Tibial artery (tissue), 4 donors: Measurements from ENCODE around the gene CORO1C.

ENCODE experiments used
- DNase-seq, 2 donors: peaks; one replicate each; pipeline ENCODE4 v3.0.0-alpha.2; 2019
- H3K27ac ChIP-seq, 2 donors: fragments of 200-600 bp; sonication (generic) in 1 of 2; 1 replicate in 1 of 2; 2 replicates in 1 of 2; pipeline ENCODE4 v1.5.1; 2018 to 2019; ENCODE audit warnings: mild to moderate bottlenecking in 1 of 2
- H3K27me3 ChIP-seq, 2 donors: fragments of 200-600 bp; sonication (generic) in 1 of 2; one replicate each; pipeline versions ENCODE4 v1.5.1 to v1.6.0; 2016 to 2019
- H3K36me3 ChIP-seq, 3 donors: fragments of 200-600 bp; sonication (generic) in 2 of 3; one replicate each; pipeline ENCODE4 v1.5.1; 2016 to 2019; ENCODE audit warnings: mild to moderate bottlenecking in 2 of 3
- H3K4me1 ChIP-seq, 4 donors: fragments of 200-600 bp; sonication (generic) in 2 of 4; 1 replicate in 3 of 4; 2 replicates in 1 of 4; pipeline ENCODE4 v1.5.1; 2016 to 2019
- H3K4me3 ChIP-seq, 2 donors: fragments of 200-600 bp; sonication (generic) in 1 of 2; 1 replicate in 1 of 2; 2 replicates in 1 of 2; pipeline ENCODE4 v1.5.1; 2018 to 2019; ENCODE audit warnings: mild to moderate bottlenecking in 2 of 2
- H3K9me3 ChIP-seq, 3 donors: fragments of 200-600 bp; sonication (generic) in 1 of 3; one replicate each; pipeline ENCODE4 v1.5.1; 2016 to 2019
- intact Hi-C: fragments of 100-400 bp; cut with DNase I; formaldehyde crosslinking; loops from one replicate; pipeline ENCODE4 v1.15.0; 2023; ENCODE audit warnings: low total_unique reads
- TF ChIP-seq, protein P1 (sequence below), 2 experiments: fragments of 200-600 bp in 1 of 2; fragments of 450-650 bp in 1 of 2; IDR thresholded peaks; one replicate each; pipeline ENCODE4 v1.5.1; 2017 to 2019; ENCODE audit warnings: antibody characterized with exemption in 2 of 2, mild to moderate bottlenecking in 1 of 2, moderate library complexity in 1 of 2

The CORO1C gene

DNA sequence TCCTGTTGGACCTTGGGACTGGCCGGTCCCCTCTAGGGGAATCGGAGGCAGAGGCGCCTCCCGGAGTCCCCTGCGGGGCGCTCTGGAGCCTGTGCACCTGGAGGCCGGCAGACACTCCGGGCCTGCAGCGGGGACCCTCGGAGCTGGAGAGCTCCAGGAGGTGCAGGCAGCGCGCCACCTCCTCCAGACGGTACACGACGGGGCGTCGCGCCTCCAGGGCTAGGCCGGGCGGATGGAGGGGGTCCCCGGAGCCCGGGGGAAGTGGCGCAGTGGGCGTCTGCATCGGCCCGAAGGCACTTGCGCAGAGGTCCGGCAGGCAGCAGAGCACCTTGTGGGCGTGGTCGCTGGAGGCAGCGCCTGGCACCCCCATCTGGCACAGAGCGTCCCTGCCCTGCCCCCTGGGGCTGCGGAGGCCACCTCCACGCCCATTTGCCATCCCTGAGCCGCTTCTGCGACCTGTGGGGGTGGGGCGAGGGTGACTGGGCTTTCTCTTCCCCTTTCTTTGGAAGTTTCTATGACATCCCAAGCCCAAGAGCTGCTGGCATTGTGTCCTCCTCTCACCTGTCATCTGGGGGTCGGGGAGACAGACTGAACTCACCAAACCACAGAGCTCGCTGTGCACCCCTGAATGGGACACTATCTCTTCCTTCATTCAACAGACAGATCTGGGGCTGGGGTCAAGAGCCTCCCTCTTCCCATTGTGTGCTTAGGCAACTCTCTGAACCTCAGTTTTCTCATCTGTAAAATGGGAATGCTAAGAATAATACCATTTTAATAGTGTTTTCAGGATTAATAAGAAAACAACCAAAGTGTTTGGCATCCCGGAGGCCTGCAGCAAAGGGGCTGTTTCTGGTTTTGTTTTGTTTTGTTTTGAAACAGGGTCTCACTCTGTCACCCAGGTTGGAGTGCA, 37.5 kb upstream of the CORO1C start:
- Histone ChIP-seq H3K27me3 (no peaks in the 10 kb centered on the region), H3K4me1 (peaks cover 1 to 52% (median 35%) of the 10 kb centered on the region in 4 donors), H3K9me3 (no peaks in the 10 kb centered on the region), H3K36me3 (no peaks in the 10 kb centered on the region), H3K27ac (peak overlapping the region; percentile 41 to 45), H3K4me3 (peak overlapping the region; percentile 38 to 54)
- intact Hi-C loops = no loop called here
- TF ChIP-seq, protein P1, sequence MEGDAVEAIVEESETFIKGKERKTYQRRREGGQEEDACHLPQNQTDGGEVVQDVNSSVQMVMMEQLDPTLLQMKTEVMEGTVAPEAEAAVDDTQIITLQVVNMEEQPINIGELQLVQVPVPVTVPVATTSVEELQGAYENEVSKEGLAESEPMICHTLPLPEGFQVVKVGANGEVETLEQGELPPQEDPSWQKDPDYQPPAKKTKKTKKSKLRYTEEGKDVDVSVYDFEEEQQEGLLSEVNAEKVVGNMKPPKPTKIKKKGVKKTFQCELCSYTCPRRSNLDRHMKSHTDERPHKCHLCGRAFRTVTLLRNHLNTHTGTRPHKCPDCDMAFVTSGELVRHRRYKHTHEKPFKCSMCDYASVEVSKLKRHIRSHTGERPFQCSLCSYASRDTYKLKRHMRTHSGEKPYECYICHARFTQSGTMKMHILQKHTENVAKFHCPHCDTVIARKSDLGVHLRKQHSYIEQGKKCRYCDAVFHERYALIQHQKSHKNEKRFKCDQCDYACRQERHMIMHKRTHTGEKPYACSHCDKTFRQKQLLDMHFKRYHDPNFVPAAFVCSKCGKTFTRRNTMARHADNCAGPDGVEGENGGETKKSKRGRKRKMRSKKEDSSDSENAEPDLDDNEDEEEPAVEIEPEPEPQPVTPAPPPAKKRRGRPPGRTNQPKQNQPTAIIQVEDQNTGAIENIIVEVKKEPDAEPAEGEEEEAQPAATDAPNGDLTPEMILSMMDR (IDR thresholded peaks at IDR 0.05) = no peak
- peak in 1 of 2 donors; percentile 74 for DNase-seq

DNA sequence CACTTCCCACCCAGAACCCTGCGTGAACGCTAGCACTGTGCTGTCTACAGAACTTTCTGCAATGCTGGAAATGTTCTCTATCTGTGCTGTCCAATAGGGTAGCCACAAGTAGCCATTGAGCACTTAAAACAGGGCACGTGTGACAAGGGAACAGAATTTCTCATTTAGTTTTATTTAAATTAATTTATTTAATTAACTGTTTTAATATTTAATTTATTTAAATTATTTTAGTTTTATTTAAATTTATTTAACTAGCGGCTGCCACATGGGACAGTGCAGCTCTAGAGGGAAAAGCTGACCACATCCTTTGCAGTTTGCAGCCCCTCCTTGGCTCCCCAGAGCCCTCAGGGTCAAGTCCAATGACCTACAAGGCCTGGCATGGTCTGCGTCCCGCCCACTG, 35.0 kb upstream of the CORO1C start:
- TF ChIP-seq, protein P1 (IDR thresholded peaks at IDR 0.05) = no peak
- Histone ChIP-seq H3K4me1 (peaks cover 0 to 27% (median 13%) of the 10 kb centered on the region in 4 donors), H3K36me3 (no peaks in the 10 kb centered on the region), H3K4me3 (no peak overlapping the region), H3K27ac (no peak overlapping the region), H3K27me3 (no peaks in the 10 kb centered on the region), H3K9me3 (no peaks in the 10 kb centered on the region)
- no peak for DNase-seq
- intact Hi-C loops = no loop called here

DNA sequence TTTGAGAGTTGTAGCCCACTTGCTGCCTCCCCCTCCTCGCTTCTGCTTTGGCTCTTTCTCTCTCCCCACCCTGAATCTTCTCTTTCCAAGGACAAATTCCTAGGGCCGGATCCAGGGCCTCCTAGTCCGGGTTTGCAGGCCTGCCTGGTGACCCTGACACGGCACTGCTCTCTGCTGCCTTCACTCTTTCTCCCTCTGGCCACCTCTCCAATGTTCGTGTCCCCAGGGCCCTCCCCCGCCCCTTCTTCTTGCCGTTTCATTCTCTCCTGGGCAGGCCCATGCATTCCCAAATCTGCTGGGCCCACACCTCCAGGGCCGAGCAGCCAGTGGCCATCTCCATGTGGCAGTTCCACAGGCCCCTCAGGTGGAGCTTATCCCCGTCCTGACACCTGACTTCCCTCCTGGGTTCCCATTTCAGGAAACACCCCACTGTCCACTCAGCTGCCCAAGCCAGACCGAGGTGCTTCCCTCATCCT, 34.0 kb upstream of the CORO1C start:
- intact Hi-C loops = no loop called here
- Histone ChIP-seq H3K36me3 (no peaks in the 10 kb centered on the region), H3K9me3 (no peaks in the 10 kb centered on the region), H3K27ac (no peak overlapping the region), H3K4me1 (peaks cover 0 to 19% (median 12%) of the 10 kb centered on the region in 4 donors), H3K4me3 (no peak overlapping the region), H3K27me3 (no peaks in the 10 kb centered on the region)
- no peak for DNase-seq
- TF ChIP-seq, protein P1 (IDR thresholded peaks at IDR 0.05) = no peak

DNA sequence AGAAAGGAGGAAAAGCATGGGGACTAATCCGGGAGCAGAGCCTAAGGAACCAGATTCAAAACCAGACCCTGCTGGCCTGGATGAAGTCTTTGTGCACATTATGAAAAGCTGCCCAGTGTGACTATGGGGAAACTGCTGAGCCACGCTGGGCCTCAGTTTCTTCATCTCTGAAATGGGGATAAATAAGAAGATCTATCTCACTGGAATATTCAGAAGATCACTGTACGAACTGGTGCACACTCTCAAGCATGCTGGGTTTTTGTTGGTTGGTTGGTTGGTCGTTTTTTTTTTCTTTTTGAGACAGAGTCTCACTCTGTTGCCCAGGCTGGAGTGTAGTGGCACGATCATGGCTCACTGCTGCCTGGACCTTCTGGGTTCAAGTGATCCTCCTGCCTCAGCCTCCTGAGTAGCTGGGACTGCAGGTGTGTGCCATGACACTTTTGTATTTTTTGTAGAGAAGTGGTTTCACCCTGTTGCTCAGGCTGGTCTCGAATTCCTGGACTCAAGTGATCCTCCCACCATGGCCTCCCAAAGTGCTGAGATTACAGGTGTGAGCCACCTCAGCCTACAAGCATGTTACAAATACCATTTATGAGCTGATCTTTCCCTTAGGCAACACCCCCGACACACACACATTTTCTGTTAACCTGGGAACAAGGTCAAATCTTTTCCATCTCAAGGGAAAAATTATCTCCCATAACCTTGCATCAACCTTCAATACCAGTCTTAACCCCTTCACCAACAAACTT, 33.4 kb upstream of the CORO1C start:
- Histone ChIP-seq H3K4me3 (no peak overlapping the region), H3K27me3 (no peaks in the 10 kb centered on the region), H3K9me3 (no peaks in the 10 kb centered on the region), H3K36me3 (no peaks in the 10 kb centered on the region), H3K27ac (no peak overlapping the region), H3K4me1 (peaks cover 0 to 12% (median 10%) of the 10 kb centered on the region in 4 donors)
- intact Hi-C loops = no loop called here
- TF ChIP-seq, protein P1 (IDR thresholded peaks at IDR 0.05) = no peak
- no peak for DNase-seq

DNA sequence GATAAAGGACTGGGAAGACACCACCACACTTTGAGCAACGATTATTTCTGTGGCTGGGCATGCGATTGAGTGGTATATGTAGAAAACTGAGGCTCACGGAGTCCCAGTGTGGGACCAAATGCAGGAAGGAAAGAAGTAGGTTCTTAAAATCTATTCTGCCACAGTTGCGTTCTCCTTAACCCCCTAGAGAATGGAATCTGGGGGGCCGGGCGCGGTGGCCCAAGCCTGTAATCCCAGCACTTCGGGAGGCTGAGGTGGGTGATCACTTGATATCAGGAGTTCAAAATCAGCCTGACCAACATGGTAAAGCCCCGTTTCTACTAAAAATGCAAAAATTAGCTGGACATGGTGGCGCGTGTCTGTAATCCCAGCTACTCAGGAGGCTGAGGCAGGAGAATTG, 29.9 kb upstream of the CORO1C start:
- Histone ChIP-seq H3K27ac (no peak overlapping the region), H3K9me3 (no peaks in the 10 kb centered on the region), H3K4me3 (no peak overlapping the region), H3K27me3 (no peaks in the 10 kb centered on the region), H3K4me1 (no peaks in the 10 kb centered on the region), H3K36me3 (no peaks in the 10 kb centered on the region)
- intact Hi-C loops = no loop called here
- DNase-seq = no peak
- TF ChIP-seq, protein P1 (IDR thresholded peaks at IDR 0.05) = no peak
